Hematopoietic multipotent progenitor cell treated with erythropoietin and hydrocortisone succinate and interleukin-3 and kit ligand, for 15 days (in vitro differentiated cells): ENCODE results near the gene GNAI1.
"Not testable (repeated sequence)": the region's sequence is repeated elsewhere in the genome, so short reads cannot be mapped to it uniquely, and the experiment has no call there.

Source experiments
- DNase-seq: peaks from one replicate; pipeline ENCODE4 v3.0.0-alpha.2; 2015; ENCODE audit warnings: low spot score

Gene GNAI1

GRCh38 chr7:80132594-80132993 lies 2.0 kb upstream of the GNAI1 start:
- no peak for DNase-seq

- DNase-seq = no peak
Observed at GRCh38 chr7:80133361-80134114, 1.1 kb upstream of the GNAI1 start.

GRCh38 chr7:80134115-80134535 lies 506 bp upstream of the GNAI1 start:
- no peak for DNase-seq

- DNase-seq = no peak
Observed at GRCh38 chr7:80135309-80136104, 876 bp downstream of the GNAI1 start.

- DNase-seq = no peak
Observed at GRCh38 chr7:80136261-80137055, 1.8 kb downstream of the GNAI1 start.

- DNase-seq = no peak
Observed at GRCh38 chr7:80137410-80137809, 2.8 kb downstream of the GNAI1 start.

GRCh38 chr7:80139236-80139635 lies 4.6 kb downstream of the GNAI1 start:
- DNase-seq = no peak

- no peak for DNase-seq
Observed at GRCh38 chr7:80140388-80140787, 5.8 kb downstream of the GNAI1 start.

GRCh38 chr7:80141376-80141775 lies 6.7 kb downstream of the GNAI1 start:
- no peak for DNase-seq

- DNase-seq = no peak
Observed at GRCh38 chr7:80142853-80143580, 8.4 kb downstream of the GNAI1 start.

GRCh38 chr7:80145780-80146422 lies 11.3 kb downstream of the GNAI1 start:
- DNase-seq = no peak

GRCh38 chr7:80146545-80147182 lies 12.0 kb downstream of the GNAI1 start:
- no peak for DNase-seq

GRCh38 chr7:80147543-80148391 lies 13.1 kb downstream of the GNAI1 start:
- no peak for DNase-seq

- no peak for DNase-seq
Observed at GRCh38 chr7:80150611-80151273, 16.1 kb downstream of the GNAI1 start.

GRCh38 chr7:80151274-80151665 lies 16.6 kb downstream of the GNAI1 start:
- no peak for DNase-seq

- no peak for DNase-seq
Observed at GRCh38 chr7:80153446-80153845, 18.8 kb downstream of the GNAI1 start.

GRCh38 chr7:80154656-80155333 lies 20.2 kb downstream of the GNAI1 start:
- no peak for DNase-seq

GRCh38 chr7:80155374-80155773 lies 20.7 kb downstream of the GNAI1 start:
- no peak for DNase-seq

GRCh38 chr7:80157770-80158169 lies 23.1 kb downstream of the GNAI1 start:
- not testable (repeated sequence) for DNase-seq
